IPS-11a (cell line): ENCODE data around the gene SRSF8.
"Not testable (repeated sequence)": the region's sequence is repeated elsewhere in the genome, so short reads cannot be mapped to it uniquely, and the experiment has no call there.

ENCODE experiments used
- H3K4me3 ChIP-seq: one replicate; pipeline ENCODE4 v1.5.1; 2013; ENCODE audit warnings: low read depth, low read length, control low read depth

Gene SRSF8

DNA sequence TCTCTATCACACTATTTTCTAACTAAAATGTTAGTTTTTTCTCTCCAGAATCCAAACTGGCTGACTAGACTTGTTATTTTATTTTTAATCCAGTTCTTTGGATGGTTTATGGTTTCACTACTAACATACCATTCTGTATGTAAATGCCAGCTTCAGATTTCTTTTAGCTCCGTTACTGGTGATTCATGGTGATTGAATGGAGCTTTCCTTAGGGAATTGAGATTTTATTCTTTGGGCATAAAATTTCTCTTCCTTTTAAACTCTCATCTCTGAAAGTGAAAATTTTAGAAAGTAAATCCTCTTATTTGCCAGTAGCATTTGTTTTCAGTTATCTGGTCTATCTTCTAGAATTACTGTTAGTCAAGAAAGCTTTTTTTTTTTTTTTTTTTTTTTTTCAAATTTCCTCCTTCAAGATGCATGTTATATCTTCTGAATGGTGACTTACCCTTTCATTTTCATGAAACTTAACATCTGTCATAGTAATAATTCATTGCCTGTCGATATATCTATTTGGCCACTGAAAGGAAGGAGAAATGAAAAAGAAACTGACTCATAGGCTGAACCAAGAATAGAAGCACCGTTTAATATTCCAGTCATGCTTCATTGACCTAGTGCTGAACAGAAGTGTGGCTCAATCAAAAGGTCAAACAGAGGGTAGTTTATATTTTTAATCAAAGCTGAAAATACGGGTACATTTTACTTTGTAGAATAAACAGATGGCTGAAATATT lies 29.3 kb downstream of the SRSF8 start:
- no peak overlapping the region for H3K4me3 ChIP-seq

GRCh38 chr11:95097209-95097608 lies 30.5 kb downstream of the SRSF8 start:
- no peak overlapping the region for H3K4me3 ChIP-seq

DNA sequence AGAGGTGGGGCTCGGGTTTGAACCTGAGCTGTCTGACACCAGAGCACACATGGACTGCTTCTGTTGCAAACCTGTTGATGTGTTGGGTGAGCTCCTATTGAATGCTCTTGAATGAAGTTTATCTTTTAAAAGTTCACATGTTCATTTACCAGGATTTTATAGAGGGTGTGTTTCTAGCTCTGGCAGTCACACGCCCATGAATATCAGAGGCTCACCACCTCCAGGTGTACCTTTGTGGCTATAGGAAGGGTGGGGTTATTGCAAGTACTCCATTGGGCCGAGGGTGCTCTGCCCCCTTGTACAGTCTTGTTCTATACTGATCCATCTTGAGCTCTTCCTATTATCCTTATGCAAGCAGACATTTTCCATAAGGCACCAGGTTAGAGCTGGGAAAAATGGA lies 32.1 kb downstream of the SRSF8 start:
- H3K4me3 ChIP-seq: no peak overlapping the region

GRCh38 chr11:95100191-95100648 lies 33.5 kb downstream of the SRSF8 start:
- no peak overlapping the region for H3K4me3 ChIP-seq

- no peak overlapping the region for H3K4me3 ChIP-seq
Measured at GRCh38 chr11:95100856-95101507, 34.3 kb downstream of the SRSF8 start.

- H3K4me3 ChIP-seq: no peak overlapping the region
Measured at GRCh38 chr11:95101935-95102334, 35.2 kb downstream of the SRSF8 start.

DNA sequence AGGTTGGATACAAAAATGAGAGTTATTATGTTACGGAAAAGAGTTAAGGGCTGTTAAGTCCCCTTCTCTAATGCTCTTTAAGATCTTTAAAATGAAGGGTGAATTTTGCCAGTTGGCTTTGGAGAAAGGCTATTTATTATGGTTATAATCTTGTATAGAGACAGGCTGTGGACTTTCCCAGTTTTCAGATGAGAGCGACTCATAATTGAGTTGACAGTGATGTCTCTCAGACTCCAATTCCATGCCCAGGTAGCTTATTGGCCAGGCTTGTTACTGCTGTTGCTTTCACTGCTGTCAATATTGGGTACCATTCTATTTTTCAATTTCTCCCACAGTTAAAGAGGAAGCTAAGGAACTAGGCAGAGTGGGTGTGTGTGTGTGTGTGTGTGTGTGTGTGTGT lies 36.0 kb downstream of the SRSF8 start:
- no peak overlapping the region for H3K4me3 ChIP-seq

GRCh38 chr11:95103701-95104100 lies 37.0 kb downstream of the SRSF8 start:
- H3K4me3 ChIP-seq: no peak overlapping the region

GRCh38 chr11:95104121-95104830 lies 37.6 kb downstream of the SRSF8 start:
- no peak overlapping the region for H3K4me3 ChIP-seq

GRCh38 chr11:95104856-95105255 lies 38.1 kb downstream of the SRSF8 start:
- H3K4me3 ChIP-seq: no peak overlapping the region

DNA sequence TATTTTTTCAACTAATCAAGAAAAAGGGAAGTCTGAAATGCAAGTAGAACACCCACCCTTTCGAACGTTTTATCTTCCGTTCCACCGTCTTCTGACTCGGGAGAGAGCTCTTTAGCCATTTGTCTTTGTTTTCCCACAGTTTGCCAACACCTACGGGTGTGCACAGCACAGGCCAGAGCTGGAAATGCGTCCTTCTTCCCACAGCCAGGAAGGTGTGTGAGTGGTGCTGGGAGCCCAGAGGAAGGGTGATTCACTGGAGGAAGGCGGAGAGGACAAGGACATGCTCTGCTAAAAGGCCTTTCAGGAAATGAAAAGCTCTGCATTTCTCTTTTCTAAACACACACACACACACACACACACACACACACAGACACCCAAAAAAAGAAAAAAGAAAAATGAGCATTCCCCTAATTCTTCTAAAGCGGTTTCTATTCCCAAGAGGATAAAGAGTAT lies 41.5 kb downstream of the SRSF8 start:
- H3K4me3 ChIP-seq: no peak overlapping the region

DNA sequence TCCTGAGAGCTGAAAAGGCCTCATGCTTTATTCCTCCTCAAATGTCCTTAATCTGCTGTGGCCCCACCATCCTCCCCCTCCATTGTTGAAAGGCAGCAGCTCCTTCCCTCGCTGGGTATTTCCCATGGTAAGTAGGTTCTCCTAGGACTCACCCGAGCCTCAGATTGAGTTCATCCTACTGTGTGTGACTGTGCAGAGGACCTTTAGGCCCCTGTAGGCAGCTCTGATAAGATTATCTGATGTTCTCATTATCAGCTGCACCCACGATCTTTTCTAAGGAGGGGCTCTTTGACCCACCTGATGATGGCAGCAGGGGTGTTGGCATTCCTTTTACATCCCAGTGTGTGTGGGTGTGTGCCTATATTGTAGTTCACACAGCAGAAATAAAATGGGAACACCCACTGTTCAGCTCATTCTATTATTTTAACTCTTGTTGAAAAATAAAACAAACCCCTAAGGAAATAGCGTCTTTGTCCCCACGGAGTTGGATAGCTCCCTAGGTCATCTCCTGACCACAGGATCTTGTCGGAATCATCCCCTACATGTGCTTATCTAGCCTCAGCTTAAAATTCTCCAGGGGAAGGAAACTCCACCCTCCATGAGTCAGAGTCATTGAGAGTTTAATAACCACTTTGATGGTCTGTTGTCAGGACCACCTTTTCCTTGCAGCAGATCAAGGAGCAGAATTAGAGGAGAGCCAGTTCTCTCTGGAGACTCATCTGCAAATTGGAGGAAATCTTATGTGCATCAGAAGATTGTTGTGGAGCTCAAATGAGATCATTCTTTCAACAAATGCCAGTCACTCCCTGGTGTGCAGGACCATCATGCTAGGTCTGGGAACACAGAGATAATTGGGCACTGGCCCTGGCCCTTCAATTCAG lies 42.2 kb downstream of the SRSF8 start:
- H3K4me3 ChIP-seq: no peak overlapping the region

- H3K4me3 ChIP-seq: not testable (repeated sequence)
Measured at GRCh38 chr11:95111471-95111870, 44.8 kb downstream of the SRSF8 start.

GRCh38 chr11:95111923-95112540 lies 45.3 kb downstream of the SRSF8 start:
- no peak overlapping the region for H3K4me3 ChIP-seq

DNA sequence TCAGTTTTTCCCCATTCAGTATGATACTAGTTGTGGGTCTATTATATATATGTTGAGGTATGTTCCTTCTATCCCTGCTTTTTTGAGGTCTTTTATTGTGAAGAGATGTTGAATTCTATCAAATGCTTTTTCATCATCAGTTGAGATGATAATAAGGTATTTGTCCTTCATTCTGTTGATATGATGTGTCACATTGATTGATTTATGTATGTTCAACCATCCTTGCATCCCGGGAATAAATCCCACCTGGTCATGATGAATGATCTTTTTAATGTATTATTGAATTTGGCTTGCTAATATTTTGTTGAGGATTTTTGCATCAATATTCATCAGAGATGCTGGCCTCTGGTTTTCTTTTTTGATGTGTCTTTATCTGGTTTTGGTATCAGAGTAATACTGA lies 48.9 kb downstream of the SRSF8 start:
- H3K4me3 ChIP-seq: no peak overlapping the region

GRCh38 chr11:95119361-95120060 lies 52.8 kb downstream of the SRSF8 start:
- H3K4me3 ChIP-seq: no peak overlapping the region
